ENCODE results near the gene SIPA1.
A peak's percentile ranks its signal among the peaks of the same experiment; 100 is the strongest.
"Not testable (repeated sequence)": the region's sequence is repeated elsewhere in the genome, so short reads cannot be mapped to it uniquely, and the experiment has no call there.

Gene SIPA1

GRCh38 chr11:65623852-65624616 is 13.9 kb upstream of the SIPA1 start:
- DNase-seq, result no peak

GRCh38 chr11:65624931-65625627 is 12.8 kb upstream of the SIPA1 start:
- no peak for DNase-seq

DNA sequence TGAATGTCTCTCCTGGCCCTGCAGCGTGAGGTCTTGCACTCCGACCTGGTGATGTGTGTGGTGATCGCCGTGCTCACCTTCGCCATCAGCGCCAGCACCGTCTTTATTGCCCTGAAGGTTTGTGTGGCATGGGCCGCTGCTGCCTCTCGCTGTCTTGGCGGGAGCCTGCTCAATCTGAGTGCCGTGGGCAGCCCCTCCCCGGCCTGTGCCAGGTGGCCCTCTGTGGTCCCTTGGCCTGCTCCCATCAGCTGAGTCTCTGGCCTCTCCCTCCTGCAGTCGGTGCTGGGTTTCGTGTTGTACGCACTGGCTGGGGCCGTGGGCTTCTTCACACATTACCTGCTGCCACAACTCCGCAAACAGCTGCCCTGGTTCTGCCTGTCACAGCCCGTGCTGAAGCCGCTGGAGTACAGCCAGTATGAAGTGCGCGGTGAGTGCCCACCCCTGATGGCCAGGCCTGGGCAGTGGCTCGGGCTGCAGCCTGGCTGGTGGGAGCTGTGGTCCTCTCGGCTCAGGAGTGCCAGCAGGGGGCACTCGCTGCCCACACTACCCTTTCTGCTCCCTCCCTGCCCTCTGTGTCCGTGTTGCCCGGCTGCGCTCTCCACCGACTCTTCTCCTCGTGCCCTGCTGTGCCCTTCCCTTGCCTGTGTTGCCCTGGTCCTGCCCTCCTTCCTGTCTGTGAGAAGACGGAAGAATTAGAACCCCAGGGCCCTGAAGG is 12.1 kb upstream of the SIPA1 start:
- DNase-seq, result peak; percentile 41 to 77

DNA sequence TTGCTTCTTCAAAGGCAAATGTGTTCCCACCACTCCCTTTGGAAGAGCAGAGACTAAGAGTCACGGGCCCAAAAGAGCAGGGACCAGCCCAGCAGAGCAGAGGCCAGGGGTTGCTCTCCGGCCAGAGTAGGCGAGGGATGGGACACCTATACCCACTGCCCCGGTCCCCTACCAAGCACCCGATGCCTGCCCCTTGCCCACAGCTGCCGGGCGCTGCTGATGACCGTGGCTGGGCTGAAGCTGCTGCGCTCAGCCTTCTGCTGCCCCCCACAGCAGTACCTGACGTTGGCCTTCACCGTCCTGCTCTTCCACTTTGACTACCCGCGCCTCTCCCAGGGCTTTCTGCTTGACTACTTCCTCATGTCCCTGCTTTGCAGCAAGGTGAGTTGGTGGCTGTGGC is 10.7 kb upstream of the SIPA1 start:
- DNase-seq, result no peak

DNA sequence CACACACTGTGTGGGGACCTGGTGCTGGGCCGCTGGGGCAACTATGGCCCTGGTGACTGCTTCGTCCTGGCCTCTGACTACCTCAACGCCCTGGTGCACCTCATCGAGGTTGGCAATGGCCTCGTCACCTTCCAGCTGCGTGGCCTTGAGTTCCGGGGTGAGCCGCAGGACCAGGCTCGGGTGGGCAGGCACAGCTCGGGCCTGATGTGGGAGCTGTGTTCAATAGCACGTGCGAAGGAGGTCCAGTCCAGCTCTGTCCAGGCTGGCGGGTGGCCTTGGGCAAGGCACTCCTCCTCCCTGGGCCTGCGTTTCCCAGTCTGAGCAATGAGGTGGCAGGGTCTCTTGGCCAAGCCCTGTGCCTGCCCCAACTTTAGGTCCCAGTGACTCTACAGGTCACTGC is 8.3 kb upstream of the SIPA1 start:
- no peak for DNase-seq

- DNase-seq, result no peak
These were observed 7.7 kb upstream of the SIPA1 start for GRCh38 chr11:65630215-65630614.

DNA sequence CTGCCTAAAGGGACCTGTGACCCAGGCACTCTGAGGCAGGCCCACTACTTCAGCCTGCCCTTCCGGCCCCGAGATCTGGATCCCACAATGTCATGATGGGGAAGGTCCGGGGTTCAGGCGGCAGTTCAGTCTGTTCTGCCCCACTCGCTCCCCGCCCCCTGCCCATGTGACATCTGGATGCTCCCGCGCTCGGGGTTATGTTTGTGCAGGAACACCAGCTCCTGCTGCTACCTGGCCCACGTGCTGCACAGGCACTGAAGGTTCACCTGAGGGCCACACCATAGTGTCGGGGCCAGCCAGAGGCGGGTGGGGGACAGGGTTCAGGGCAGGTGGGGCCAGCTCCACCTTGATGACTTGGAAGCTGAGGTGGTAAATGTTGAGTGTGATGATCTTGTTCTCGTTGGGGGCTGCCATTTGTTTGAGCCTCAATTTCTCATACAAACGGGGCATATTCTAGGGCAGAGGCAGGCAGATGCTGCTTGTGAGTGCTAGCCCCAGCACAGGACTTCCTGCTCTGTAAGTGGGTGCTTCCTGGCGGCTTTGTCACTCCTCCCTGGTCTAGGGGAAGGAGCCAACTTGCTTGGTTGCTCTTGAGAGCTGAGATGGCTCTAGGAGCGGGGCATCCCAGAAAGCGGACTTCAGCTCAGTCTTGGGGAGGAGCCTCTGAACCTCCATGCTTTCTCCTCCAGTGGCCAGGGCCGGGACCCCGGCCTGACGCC is 4.4 kb upstream of the SIPA1 start:
- no peak for DNase-seq

GRCh38 chr11:65634109-65634436 is 3.8 kb upstream of the SIPA1 start:
- no peak for DNase-seq

DNA sequence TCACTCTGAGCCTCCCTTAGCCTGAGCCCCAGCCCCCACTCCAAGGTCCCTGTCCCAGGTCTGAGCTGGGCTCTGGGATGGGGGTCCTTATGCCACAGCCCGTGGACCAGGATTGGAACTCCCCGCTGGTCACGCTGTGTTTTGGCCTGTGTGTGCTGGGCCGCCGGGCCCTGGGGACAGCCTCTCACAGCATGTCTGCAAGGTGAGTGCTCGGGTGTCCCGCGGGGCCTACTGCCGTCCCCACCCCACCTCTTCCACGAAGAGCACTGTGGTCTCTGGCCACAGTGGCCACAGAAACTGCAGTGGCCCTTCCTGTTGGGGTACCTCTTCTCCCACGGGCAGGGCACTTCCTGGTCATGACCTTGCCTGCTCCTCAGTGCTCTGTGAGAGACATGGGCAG is 3.5 kb upstream of the SIPA1 start:
- DNase-seq, result no peak

- no peak for DNase-seq
These were observed 2.8 kb upstream of the SIPA1 start for GRCh38 chr11:65634905-65635731.

DNA sequence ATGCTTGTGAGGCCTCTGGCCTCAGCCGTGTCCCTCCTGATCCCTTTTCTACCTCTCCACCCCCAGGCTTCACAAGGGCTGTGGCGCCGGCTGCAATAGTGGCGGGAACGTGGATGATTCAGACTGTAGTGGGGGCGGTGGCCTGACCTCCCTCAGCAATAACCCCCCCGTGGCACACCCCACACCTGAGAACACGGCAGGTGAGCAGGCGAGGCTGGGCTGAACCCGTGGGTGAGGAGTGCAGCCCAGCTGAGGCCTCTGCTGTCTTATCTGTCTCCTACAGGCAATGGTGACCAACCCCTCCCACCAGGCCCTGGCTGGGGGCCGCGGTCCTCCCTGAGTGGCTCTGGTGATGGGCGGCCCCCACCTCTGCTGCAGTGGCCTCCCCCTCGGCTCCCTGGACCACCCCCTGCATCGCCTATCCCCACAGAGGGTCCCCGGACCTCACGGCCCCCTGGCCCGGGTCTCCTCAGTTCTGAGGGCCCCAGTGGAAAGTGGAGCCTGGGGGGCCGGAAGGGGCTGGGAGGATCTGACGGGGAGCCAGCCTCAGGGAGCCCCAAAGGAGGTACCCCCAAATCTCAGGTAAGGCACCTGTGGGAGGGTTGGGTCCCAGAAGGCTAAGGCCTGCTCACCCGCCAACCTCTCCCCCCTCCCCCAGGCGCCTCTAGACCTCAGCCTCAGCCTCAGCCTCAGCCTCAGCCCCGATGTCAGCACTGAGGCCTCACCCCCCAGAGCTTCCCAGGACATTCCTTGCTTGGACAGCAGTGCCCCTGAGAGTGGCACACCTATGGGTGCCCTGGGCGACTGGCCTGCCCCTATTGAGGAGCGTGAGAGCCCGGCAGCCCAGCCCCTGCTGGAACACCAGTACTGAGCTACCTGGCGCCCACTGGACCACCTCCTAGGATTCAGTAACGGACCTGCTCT is 1.5 kb upstream of the SIPA1 start:
- DNase-seq, result no peak

DNA sequence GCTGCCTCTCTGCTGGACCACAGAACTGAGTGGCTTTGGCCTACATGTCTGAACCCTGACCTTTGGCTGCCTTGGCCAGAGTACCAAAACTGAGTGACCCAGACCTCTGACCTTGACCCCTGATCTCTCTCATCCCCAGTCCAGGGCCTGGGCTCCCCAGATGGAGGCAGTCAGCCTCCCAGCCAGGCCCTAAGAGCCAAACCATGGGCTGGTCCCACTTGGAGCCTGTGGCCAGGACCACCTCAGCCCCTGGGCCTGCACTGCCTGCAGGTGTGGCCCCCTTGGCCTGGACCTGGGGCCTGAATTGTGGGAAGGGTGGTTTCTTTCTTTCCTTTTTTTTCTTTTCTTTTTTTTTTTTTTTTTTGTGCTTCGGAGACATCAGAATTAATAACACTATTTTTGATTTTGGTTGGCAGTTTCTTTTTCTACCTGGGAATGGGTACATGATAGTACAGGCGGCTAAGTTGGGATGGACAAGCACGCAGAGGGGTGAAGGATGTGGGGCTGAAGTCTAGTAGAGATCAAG is 806 bp upstream of the SIPA1 start:
- no peak for DNase-seq

GRCh38 chr11:65639228-65639597 is 1.3 kb downstream of the SIPA1 start:
- not testable (repeated sequence) for DNase-seq

- DNase-seq, result no peak
These were observed 2.0 kb downstream of the SIPA1 start for GRCh38 chr11:65639623-65640482.

DNA sequence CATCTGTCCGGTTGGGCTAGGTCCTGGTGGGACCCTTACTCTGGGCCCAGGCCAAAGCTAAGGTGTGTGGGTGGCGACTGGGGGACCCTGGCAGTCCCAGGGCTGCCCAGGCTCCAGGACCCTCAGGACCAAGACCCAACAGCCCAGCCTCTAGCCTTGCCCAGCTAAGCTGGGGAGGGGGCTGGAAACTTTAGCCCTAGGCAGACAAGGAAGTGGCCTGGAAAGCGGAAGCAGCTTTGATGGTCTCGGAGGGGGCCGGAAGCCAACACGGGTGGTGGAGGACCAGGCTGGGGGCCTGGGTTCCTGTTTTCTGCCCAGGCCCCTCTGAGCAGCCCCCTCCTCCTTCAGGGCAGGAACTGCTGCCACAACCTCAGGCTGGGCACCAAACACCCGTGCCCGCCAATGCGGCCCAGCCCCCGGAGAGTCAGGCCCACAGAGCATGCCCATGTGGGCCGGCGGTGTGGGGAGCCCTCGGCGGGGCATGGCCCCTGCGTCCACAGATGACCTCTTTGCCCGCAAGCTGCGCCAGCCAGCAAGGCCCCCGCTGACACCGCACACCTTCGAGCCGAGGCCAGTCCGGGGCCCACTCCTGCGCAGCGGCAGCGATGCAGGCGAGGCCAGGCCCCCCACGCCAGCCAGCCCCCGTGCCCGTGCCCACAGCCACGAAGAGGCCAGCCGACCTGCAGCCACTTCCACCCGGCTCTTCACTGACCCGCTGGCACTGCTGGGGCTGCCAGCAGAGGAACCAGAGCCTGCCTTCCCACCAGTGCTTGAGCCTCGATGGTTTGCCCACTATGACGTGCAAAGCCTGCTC is 2.8 kb downstream of the SIPA1 start:
- peak; percentile 21 to 37 for DNase-seq

DNA sequence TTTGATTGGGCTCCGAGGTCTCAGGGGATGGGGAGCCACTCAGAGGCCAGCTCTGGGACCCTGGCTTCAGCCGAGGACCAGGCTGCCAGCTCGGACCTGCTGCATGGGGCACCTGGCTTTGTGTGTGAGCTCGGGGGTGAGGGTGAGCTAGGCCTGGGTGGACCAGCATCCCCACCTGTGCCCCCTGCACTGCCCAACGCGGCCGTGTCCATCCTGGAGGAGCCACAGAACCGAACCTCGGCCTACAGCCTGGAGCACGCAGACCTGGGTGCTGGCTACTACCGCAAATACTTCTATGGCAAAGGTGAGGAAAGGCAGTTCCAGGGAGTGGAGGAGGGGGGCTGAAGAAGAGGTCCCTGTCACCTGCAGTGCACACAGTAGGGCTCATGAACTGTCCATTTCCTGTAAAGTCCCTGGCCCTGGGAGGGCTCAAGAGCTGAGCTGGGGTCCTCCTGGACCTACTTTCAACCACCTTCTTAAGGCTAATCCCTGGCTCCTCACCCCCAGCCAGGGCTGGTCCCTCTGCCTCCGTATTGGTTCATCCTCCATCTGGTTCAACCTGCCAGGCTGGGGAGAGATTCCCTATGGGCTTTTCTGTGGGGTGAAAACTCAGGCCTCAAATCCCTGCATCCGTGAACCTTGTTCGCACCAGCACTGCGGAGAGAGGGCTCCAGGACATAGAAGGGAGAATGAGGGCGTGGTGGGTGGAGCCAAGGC is 3.6 kb downstream of the SIPA1 start:
- no peak for DNase-seq

DNA sequence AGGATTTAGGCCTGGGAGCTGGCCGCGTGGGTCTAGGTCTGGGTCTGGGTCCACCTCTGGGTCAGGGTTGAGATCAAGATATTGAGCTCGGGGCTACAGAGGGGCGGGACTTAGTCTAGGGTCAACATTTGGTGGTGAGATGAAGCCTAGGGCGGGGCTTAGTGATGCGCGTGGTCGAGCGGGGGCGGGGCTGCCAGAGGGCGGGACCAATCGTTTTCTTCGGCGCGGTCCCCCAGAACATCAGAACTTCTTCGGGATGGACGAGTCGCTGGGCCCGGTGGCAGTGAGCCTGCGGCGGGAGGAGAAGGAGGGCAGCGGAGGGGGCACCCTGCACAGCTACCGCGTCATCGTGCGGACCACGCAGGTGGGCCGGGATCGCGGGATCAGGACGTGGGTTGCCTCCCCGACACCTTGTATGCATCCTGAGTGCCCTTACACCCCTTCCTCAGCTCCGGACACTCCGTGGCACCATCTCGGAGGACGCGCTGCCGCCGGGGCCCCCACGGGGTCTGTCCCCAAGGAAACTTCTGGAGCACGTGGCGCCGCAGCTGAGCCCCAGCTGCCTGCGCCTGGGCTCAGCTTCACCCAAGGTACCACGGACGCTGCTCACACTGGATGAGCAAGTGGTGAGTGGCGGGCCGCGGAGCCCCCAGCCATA is 4.2 kb downstream of the SIPA1 start:
- peak in 1 of 2 donors; percentile 23 for DNase-seq

GRCh38 chr11:65643971-65644370 is 6.1 kb downstream of the SIPA1 start:
- no peak for DNase-seq

All from inflammatory macrophage treated with lipopolysaccharide for 1 hour (primary cell).